ENCODE measurements around the gene DACT2.
"Not testable (repeated sequence)": the region's sequence is repeated elsewhere in the genome, so short reads cannot be mapped to it uniquely, and the experiment has no call there.

DACT2 gene

DNA sequence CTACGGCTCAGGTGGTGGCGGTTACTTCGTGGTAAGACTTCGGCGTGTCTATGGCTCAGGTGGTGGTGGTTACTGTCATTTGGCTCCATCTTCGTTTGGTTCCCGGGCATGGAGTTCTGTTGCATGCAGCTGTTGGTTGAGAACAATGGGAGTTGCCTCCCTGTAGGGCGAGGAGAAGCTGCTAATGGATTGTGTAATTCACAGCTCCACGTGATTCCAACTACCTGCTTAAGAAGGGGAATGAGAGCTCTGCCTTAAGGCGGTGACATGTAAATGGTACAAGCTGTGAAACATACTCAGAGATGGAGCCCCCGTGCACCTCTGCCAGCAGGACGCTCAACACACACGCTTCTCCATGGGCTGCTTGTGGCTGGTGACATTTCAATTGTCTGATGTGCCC is 12.4 kb upstream of the DACT2 start:
- DNase-seq: no peak
- in situ Hi-C loops (cut with MboI; ENCODE audit: low pct_unique_long_range_greater_than_20kb, low sequenced_read_pairs): no loop called here

DNA sequence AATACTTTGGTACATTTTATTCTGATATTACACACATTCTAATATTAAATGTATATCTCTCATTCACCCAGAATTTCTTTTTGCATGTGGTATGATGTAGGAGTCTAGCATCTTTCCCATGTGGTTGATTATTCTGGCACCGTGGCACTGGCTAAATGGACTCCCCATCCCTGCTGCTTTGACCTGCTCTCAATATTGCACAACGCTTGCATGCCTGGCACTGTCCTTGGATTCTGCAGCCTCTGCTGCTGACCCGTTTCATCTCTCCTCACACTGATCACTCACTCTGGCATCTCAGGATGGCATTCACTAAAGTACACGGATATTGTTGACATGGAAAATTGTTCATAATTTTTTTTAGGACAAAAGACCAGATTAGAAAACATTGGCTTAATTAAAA is 11.5 kb upstream of the DACT2 start:
- in situ Hi-C loops (cut with MboI; ENCODE audit: low pct_unique_long_range_greater_than_20kb, low sequenced_read_pairs): no loop called here
- DNase-seq: no peak

DNA sequence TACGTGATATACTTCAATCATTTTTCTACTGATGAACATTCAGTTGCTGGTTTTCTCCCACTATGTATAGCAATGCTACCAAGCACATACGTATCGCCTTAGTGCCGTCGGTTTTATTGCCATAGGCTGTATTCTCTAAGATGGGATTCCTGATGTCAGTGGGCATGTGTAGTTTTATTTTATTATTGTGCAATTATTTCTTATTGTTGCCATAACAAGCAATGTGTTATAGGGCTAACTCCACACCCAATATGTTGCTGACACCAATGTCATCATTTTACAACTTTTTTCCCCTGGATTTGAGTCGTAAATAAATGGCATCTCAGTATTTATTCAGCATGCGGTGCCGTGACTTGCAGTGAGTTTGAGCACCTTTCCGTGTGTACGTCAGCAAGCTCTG is 10.8 kb upstream of the DACT2 start:
- in situ Hi-C loops (cut with MboI; ENCODE audit: low pct_unique_long_range_greater_than_20kb, low sequenced_read_pairs): no loop called here
- no peak for DNase-seq

DNA sequence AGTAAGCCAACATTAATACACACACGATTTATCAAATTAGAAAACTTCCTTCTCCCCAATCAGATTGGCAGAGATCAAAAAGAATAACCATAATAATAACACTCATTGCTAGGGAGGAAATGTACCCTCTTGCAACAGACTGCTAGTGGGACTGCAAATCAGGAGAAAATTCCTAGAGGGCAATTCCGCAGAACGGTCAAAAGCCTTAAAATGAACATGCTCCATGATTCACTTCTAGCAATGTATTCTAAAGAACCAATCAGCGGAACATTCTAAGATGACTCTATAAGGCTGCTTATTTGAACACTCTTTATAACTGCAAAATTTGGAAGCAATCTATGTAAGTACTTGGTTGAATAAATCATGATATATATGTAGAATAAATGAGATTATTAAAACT is 8.5 kb upstream of the DACT2 start:
- in situ Hi-C loops (cut with MboI; ENCODE audit: low pct_unique_long_range_greater_than_20kb, low sequenced_read_pairs): no loop called here
- DNase-seq: no peak

DNA sequence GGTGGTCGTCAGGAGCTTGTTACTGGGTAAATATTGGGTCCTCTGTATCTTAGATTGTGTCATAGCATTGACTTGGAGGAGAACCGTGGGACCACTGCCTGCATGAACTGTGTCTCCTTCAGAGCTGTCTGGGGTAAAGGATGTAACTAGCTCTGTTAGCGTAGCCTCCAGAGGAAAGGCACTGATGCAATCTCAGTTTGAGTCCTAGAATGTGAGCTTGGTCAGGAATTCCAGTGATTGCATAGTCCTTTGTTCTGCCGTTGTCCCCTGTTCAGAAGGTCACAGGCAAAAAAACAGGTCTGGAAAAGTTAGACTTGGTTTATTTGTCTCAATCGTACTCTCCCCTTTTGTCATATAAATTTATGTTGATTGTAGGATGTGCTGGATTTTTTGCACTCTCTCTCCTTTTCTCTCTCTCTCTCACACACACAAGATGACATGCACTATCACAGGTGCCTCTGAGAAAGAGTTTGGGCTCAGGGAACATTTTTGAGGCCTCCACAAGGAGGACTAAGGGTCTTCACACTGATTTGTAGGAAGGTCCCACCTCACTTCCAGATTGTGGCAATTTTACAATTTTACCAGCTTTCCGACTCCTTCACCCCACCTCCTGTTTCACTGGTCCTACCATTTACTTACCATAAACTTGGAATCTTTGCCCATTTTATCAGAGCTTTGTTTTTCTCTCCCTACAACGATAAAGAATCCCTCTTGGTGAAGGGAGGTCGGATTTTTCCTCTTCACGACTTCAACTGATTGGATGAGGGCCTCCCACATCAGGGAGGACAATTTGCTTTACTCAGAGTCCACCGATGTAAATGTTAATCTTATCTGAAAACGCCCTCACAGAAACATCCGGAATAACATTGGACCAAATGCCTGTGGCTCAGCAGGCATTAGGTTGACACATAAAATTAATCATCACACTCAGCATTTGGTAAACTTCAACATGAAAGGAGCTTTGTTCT is 7.0 kb upstream of the DACT2 start:
- no peak for DNase-seq
- in situ Hi-C loops (cut with MboI; ENCODE audit: low pct_unique_long_range_greater_than_20kb, low sequenced_read_pairs): no loop called here

DNA sequence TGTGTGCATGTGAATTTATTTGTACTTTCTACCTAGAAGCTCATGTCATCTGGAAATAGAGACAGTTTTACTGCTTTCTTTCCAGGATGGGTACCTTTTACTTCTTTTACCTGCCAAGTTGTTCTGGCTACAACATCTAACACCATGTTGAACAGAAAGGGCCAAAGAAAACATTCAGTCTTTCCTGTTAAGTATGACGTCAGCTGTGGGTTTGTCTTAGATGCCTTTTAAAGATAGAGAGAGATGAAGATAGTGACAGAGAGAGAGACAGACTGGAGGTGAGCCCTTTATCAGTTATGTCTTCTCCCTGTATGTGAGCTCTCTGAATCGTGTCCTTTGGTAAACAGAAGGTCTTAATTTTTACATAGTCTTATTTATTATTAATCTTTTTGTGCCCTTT is 3.4 kb upstream of the DACT2 start:
- no peak for DNase-seq
- in situ Hi-C loops (cut with MboI; ENCODE audit: low pct_unique_long_range_greater_than_20kb, low sequenced_read_pairs): no loop called here

DNA sequence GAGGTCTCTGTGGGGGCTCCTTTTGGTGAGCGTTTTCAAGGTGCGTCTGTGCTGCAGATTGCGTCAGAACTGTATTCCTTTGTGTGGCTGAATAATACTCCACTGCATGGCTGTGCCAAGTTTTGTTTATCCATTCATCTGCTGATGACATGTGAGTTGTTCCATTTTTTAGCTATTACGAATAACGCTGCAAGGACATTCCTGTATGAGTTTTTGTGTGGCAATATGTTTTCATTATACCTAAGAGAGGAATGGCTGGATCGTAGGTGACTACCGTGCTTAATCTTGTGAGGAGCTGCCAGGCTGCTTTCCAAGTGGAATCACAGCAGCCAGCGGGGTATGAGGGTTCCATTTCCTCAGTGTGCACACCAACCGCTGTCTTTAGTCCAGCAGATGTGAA is 1.1 kb upstream of the DACT2 start:
- no peak for DNase-seq
- in situ Hi-C loops (cut with MboI; ENCODE audit: low pct_unique_long_range_greater_than_20kb, low sequenced_read_pairs): no loop called here

DNA sequence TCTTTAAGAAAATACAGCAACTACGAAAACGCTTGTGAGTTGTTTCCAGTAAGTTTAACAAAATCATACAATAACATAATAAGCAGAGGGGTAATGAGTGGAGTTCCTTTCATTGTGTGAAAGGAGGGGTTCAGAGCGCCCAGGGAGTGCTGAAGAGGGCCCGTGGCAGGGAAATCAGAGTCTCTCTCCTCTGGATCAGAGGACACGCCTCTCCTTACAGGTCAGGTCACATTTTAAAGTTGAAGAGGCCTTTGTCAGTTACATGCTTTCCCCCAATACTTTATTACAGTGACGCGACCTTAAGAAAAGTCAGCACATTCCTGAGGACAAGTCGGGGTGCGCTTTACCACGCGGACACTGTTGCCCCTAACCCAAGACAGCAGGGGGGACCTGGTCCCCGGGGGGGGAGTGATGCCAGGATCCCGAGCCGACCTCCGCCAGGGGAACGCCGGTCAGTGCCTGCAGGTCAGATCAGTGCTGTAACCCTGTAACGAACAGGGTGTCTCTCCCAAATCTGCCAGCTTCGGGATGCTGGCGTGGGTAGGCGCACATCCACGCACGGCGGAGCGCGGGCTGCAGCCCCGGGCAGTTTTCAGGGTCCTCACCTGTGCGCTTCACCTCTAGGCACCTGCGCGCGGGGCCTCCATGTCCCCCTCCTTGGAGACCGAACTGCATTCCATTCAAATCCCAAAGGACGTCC is 848 bp downstream of the DACT2 start:
- no peak for DNase-seq
- in situ Hi-C loops (cut with MboI; ENCODE audit: low pct_unique_long_range_greater_than_20kb, low sequenced_read_pairs): no loop called here

DNA sequence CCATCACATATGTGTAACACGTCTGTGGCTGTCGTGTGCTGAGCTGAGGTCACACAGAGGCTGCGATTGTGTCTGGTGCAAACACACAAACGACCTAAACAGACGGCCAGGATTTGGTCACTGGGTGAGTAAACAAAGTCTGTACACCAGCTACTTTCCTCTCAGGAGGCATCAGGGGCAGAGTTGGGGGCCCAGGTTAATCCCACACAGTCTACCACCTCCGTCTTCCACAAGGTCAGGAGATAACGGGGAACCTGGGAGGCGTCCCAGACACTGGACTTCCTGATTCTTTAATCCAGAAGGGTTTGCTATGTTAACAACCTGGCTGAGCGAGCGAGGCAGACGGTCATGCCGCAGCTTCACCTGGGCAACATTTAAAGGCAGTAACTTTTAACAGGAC is 1.5 kb downstream of the DACT2 start:
- in situ Hi-C loops (cut with MboI; ENCODE audit: low pct_unique_long_range_greater_than_20kb, low sequenced_read_pairs): no loop called here

DNA sequence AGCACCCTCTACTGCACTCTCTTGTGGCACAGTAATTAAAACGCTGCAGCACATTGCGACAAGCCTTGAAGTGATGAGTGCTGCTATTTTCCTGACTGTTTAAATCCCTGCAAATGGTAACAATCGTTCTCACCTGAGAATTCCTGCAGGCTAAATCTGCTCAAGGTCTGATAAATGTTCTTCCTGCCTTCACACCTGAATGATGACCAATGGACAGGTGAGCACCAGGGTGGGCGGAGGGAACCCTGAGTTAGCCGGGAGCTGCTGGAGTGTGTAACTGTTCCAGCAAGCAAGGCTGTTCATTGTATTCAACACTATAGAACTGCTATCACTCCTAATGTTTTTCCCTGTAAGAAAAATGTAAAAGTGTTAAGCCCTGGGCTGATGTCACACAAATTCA is 4.0 kb downstream of the DACT2 start:
- in situ Hi-C loops (cut with MboI; ENCODE audit: low pct_unique_long_range_greater_than_20kb, low sequenced_read_pairs): no loop called here
- no peak for DNase-seq

More for the DNA sequence above, 1.5 kb downstream of the DACT2 start:
- no peak for DNase-seq

DNA sequence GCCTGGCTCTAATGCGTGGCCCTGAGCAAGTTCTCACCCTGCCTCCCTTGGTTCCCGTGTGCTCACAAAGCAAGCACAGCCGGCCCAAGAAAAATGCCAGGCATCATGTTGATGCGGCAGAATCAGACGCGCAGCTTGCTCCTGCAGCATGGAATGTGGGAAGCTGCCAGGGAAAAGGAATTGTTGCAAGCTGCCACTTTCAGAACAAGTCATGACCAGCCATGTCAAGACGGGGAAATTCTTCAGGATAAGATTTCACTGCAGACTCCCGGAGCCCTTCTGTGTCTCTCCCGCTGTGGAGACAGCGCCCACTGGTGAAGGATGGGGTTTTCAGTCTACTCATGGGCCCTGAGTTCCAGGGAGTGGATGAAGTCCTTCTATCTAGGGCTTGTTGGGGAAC is 4.6 kb downstream of the DACT2 start:
- in situ Hi-C loops (cut with MboI; ENCODE audit: low pct_unique_long_range_greater_than_20kb, low sequenced_read_pairs): no loop called here
- no peak for DNase-seq

DNA sequence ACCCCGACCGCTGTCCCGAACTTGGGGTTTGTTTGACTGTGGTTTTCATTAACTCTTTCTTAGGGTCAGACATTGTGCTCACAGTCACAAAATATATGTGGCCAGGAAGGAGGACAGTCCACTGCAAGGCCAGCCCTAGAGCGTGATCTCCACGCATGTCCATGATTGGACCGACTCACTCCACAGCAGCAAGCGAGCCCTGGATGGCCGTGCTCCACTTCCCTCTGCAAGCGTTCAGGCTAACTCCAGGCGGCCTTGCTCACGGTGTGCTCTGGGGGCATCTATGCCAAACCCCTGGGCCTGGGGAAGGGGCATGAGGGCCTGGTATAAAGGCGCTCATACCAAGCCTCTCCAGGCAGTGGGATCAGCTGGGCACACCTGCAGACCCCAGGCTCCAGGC is 5.6 kb downstream of the DACT2 start:
- DNase-seq: no peak
- in situ Hi-C loops (cut with MboI; ENCODE audit: low pct_unique_long_range_greater_than_20kb, low sequenced_read_pairs): no loop called here

DNA sequence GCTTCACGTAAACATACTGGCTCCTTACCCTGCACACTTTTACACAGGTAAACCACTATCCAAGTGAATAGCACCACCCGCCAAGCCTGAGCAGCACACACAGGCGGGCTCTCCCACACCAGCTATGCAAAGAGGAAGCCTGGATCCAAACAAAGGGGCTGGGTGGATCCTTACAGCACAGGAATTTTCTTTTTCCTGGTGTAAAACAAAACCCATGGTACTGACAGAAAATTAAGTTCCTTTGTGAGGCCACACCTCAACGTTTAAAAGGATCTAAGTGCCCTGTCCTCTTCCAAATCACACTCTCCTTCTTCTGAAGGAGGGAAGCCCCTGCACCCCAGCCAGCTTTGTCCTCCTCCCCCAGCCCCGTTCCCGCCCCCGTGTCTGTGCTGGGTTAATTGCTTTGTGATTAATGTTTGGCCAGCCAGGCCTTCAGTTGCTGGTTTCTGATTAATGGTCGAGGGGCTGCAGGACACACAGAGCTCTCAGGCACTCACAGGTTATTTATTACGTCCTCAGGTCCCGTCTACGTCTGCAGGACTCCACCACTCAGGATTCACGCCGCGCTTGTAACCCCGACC is 6.1 kb downstream of the DACT2 start:
- in situ Hi-C loops (cut with MboI; ENCODE audit: low pct_unique_long_range_greater_than_20kb, low sequenced_read_pairs): no loop called here
- no peak for DNase-seq

DNA sequence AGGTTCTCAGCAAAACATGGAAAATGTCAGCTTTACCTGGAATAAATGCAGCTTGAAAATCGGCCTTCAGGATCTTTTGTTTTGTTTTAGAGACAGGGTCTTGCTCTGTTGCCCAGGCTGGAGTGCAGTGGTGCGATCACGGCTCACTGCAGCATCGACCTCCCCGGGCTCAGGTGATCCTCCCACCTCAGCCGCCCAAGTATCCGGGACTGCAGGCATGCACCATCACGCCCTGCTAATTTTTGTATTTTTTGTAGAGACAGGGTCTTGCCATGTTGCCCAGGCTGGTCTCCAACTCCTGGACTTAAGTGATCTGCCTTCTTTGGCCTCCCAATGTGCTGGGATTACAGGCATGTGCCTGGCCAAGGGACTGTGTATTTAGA is 7.5 kb downstream of the DACT2 start:
- in situ Hi-C loops (cut with MboI; ENCODE audit: low pct_unique_long_range_greater_than_20kb, low sequenced_read_pairs); DNase-seq: not testable (repeated sequence)

DNA sequence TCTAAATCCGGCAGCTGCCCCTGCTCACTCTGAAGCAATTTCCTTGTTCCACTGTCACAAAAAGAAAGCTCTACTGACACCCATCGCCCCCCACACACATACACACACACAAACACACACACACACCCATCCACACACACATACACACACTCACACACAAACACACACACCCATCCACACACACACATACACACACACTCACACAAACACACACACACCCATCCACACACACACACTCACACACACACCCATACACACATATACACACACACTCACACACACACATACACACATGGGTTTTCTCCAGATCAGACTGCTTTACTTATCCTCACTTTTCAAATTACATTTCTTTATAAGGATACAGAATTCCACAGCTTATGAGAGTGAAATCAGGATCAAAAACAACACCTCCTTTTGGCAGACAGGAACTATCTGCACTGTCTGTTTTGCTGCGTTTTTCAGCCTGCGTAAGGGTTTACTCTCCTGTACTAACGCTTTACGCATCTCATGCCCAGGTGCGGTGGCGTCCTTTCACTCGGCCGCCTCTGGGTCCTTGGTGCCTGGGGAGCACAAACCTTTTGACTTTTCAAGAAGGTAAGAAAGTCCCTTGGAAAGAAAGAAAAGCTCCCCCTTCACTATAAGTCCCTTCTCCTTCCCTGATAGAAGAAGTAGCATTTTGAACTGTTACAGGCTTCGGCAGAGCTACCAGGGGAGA is 8.0 kb downstream of the DACT2 start:
- no peak for DNase-seq
- in situ Hi-C loops (cut with MboI; ENCODE audit: low pct_unique_long_range_greater_than_20kb, low sequenced_read_pairs): no loop called here

DNA sequence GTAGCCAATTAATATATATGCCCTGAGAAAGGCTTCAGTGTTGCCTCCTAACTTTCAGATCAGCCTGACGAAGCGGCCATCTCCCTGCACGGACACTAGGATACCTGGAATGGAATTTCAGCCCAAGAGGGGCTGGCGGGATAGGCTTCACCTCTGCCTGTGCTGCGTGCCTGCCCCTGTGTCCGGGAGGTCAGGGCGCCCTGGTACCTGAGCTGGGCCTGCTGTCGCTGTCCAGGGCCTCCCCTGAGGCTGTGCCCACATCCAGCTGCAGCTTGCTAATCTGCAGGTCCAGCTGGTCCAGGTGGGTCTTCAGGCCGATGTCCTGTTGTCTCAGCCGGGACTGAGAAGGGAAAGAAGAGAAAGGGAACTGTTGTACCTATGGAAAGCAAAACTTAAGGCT is 8.6 kb downstream of the DACT2 start:
- in situ Hi-C loops (cut with MboI; ENCODE audit: low pct_unique_long_range_greater_than_20kb, low sequenced_read_pairs): no loop called here
- DNase-seq: no peak

DNA sequence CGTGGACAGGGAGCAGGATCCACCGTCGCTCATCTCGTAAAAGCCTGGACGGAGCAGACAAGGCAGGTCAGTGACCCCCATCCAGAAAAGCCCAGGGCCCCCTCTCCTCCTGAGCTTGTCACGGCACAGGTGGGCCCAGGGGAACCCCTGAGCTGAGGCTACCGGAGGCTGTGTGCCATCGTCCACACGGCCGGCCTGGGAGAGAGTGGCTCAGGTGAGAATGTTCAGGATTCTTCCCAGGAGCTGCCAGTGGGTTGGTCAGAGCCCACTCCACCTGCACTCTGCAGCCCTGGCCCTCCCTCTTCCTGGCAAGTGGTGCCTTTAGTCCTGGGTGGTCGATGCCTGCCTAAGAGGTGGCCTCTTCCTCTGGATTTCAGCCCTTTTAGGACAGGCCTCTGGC is 9.2 kb downstream of the DACT2 start:
- no peak for DNase-seq
- in situ Hi-C loops (cut with MboI; ENCODE audit: low pct_unique_long_range_greater_than_20kb, low sequenced_read_pairs): no loop called here

DNA sequence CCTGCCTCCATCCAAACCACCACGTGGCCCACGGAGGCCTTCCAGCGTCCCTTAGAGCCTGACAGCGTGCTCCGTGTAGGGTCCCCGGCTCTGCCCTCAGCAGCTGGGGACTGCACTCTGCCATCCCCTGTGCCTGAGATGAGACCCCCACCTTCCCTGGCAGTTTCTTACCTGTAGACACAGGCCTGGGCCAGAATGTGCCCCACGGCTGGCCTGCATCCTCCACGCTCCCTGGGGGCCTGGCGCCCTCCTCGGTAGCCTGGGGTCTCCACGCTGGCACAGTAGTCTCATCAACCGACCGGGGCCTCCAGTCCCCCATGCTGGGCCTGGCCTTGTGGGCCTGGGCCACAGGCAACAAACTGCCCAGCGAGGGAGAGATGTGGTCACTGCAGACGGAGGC is 9.6 kb downstream of the DACT2 start:
- DNase-seq: no peak
- in situ Hi-C loops (cut with MboI; ENCODE audit: low pct_unique_long_range_greater_than_20kb, low sequenced_read_pairs): no loop called here

DNA sequence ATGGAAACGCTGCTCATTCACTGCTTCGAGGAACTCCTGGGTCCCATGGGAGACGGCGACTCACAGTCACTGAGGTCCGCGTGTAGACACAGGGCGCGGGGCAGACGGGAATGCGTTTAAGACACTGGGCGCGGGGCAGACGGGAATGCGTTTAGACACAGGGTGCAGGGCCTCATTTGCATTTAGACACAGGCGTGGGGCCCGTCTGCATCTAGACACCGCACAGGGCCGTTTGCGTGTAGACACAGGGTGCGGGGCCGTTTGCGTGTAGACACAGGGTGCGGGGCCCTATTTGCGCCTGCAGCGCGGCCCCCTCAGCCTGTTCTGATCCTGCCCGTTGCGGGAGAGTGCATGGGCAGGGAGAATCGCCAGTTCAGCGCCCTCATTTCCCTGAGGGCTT is 10.4 kb downstream of the DACT2 start:
- DNase-seq: no peak
- in situ Hi-C loops (cut with MboI; ENCODE audit: low pct_unique_long_range_greater_than_20kb, low sequenced_read_pairs): no loop called here

All from KBM-7 (cell line).